Measurements from ENCODE around the gene CFAP410.

GRCh38 chr21:44323591-44323990 lies 15.6 kb downstream of the CFAP410 start:
- TF ChIP-seq POLR2A (IDR thresholded peaks at IDR 0.05), result no peak
- TF ChIP-seq CTCF (IDR thresholded peaks at IDR 0.05 in 8 of 11, conservative IDR thresholded peaks at IDR 0.05 in 3 of 11), result no peak
- peak in 2 of 3 donors; percentile 16 to 56 for TF ChIP-seq POLR2AphosphoS5 (IDR thresholded peaks at IDR 0.05)

Measured in spleen (tissue), 7 donors.